Rectal smooth muscle tissue (tissue), 1 donor: ENCODE measurements around the gene UBE2Z.
"Not testable (repeated sequence)": the region's sequence is repeated elsewhere in the genome, so short reads cannot be mapped to it uniquely, and the experiment has no call there.

ENCODE experiments used
- H3K27ac ChIP-seq: one replicate; pipeline ENCODE4 v1.7.0; 2013; ENCODE audit warnings: low read depth, low read length, inconsistent platforms
- H3K27me3 ChIP-seq: one replicate; pipeline ENCODE4 v1.7.0; 2013; ENCODE audit warnings: low read length; ENCODE audit not compliant: control insufficient read depth, insufficient read depth
- H3K36me3 ChIP-seq: one replicate; pipeline ENCODE4 v1.7.0; 2013; ENCODE audit warnings: low read length; ENCODE audit not compliant: control insufficient read depth, insufficient read depth
- H3K4me1 ChIP-seq: one replicate; pipeline ENCODE4 v1.7.0; 2013; ENCODE audit warnings: low read length; ENCODE audit not compliant: control insufficient read depth, insufficient read depth
- H3K4me3 ChIP-seq: one replicate; pipeline ENCODE4 v1.7.0; 2013; ENCODE audit warnings: low read length
- H3K9ac ChIP-seq: one replicate; pipeline ENCODE4 v1.7.0; 2013; ENCODE audit warnings: low read length

UBE2Z gene

GRCh38 chr17:48944515-48945260, 36.5 kb downstream of the UBE2Z start, which contains the start of gene SNF8:
TSS of gene SNF8 (minus strand) at chr17:48944842. CDS start at chr17:48944734, 108 bp downstream.
- Histone ChIP-seq H3K4me1 (peaks cover 10% of the 10 kb centered on the region), H3K4me3 (peak within 1 kb of the TSS; percentile 90)

DNA sequence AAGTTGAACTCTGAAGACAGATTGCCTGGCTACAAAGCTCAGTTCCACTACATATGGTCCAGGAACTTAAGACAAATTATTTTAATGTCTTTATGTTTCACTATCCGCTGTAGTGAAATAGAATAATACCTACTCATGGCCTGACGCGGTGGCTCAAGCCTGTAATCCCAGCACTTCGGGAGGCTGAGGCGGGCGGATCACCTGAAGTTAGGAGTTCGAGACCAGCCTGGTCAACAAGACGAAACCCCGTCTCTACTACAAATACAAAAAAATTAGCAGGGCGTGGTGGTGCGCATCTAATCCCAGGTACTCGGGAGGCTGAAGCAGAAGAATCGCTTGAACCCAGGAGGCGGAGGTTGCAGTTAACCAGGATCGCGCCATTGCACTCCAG, 37.0 kb downstream of the UBE2Z start:
- H3K27me3 ChIP-seq, H3K36me3 ChIP-seq, H3K4me1 ChIP-seq: not testable (repeated sequence)
- Histone ChIP-seq H3K27ac (peak overlapping the region; percentile 84), H3K4me3 (peak overlapping the region; percentile 90), H3K9ac (peak overlapping the region; percentile 54)

More at GRCh38 chr17:48944515-48945260, 36.5 kb downstream of the UBE2Z start, which contains the start of gene SNF8:
- Histone ChIP-seq H3K27me3 (no peaks in the 10 kb centered on the region), H3K27ac (peak within 1 kb of the TSS; percentile 84), H3K36me3 (peaks cover 6% of the 10 kb centered on the region), H3K9ac (peak within 1 kb of the TSS; percentile 95)

- Histone ChIP-seq H3K4me1 (no peaks in the 10 kb centered on the region), H3K9ac (no peak overlapping the region), H3K27ac (no peak overlapping the region), H3K4me3 (no peak overlapping the region), H3K27me3 (no peaks in the 10 kb centered on the region), H3K36me3 (no peaks in the 10 kb centered on the region)
Measured at GRCh38 chr17:48951572-48951971, 43.4 kb downstream of the UBE2Z start.

DNA sequence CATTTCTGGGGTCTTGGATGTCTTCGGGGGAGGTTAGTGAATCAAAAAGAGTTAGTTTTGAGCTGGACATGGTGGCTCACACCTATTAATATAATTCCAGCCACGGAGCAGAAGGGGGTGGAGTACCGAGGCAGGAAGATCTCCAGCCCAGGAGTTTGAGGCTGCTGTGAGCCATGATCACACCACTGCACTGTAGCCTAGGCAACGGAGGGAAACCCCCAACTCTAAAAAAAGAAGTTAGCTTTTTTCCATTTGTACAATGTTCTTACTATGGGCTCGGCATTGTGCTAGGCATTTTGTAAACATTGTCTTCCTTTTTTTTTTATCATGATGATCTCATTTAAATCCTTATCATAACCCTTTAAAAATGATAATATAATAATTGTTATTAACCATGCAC, 44.7 kb downstream of the UBE2Z start:
- Histone ChIP-seq H3K36me3 (no peaks in the 10 kb centered on the region), H3K9ac (no peak overlapping the region), H3K27ac (no peak overlapping the region), H3K27me3 (no peaks in the 10 kb centered on the region), H3K4me3 (no peak overlapping the region), H3K4me1 (no peaks in the 10 kb centered on the region)

- Histone ChIP-seq H3K9ac (no peak overlapping the region), H3K36me3 (no peaks in the 10 kb centered on the region), H3K27me3 (no peaks in the 10 kb centered on the region), H3K4me3 (no peak overlapping the region), H3K4me1 (no peaks in the 10 kb centered on the region), H3K27ac (no peak overlapping the region)
Measured at GRCh38 chr17:48954300-48954755, 46.1 kb downstream of the UBE2Z start.

- Histone ChIP-seq H3K27ac (no peak overlapping the region), H3K9ac (no peak overlapping the region), H3K27me3 (peaks cover 4% of the 10 kb centered on the region), H3K4me3 (no peak overlapping the region), H3K36me3 (no peaks in the 10 kb centered on the region), H3K4me1 (no peaks in the 10 kb centered on the region)
Measured at GRCh38 chr17:48960834-48961515, 52.8 kb downstream of the UBE2Z start.

GRCh38 chr17:48961516-48962233, 53.5 kb downstream of the UBE2Z start:
- H3K27ac ChIP-seq = no peak overlapping the region
- no peak overlapping the region for H3K9ac ChIP-seq
- H3K4me3 ChIP-seq = no peak overlapping the region
- H3K4me1 ChIP-seq = no peaks in the 10 kb centered on the region
- H3K27me3 ChIP-seq = peaks cover 4% of the 10 kb centered on the region
- H3K36me3 ChIP-seq = no peaks in the 10 kb centered on the region

- Histone ChIP-seq H3K4me1 (peaks cover 5% of the 10 kb centered on the region), H3K27ac (no peak overlapping the region), H3K36me3 (no peaks in the 10 kb centered on the region), H3K9ac (no peak overlapping the region), H3K27me3 (no peaks in the 10 kb centered on the region), H3K4me3 (no peak overlapping the region)
Measured at GRCh38 chr17:48970224-48970623, 62.0 kb downstream of the UBE2Z start.

DNA sequence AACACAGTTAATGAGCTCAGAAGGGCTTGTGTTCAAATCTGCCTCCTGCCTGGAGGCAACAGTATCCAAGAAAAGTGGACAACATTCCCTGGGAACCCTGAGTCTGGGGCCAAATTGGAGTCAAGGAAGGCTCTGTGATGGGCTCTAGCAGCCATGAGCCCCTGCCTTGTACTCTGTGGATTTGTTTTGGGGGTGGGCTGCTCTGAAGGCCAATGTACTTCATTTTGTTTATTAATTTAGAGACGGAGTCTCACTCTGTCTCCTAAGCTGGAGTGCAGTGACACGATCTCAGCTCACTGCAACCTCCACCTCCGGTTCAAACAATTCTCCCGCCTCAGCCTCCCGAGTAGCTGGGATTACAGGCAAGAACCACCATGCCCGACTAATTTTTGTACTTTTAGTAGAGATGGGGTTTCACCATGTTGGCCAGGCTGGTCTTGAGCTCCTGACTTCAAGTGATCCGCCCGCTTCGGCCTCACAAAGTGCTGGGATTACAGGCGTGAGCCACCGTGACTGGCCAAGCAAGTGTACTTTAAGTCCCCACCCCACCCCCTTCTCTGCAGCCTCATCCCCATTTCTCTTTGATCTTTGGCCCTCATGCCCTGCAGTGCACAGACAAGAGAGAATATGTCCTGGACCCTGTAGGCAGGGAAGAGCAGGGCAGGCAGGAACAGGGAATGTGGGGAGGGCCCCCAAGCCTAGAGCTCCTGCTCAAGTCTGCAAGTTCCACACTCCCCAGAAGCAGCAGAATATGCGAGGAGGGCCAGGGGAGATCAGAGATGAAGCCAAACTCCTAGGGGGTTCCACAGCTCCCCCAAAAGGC, 62.9 kb downstream of the UBE2Z start:
- no peaks in the 10 kb centered on the region for H3K36me3 ChIP-seq
- H3K4me3 ChIP-seq = no peak overlapping the region
- H3K27me3 ChIP-seq = no peaks in the 10 kb centered on the region
- H3K9ac ChIP-seq = no peak overlapping the region
- no peak overlapping the region for H3K27ac ChIP-seq
- H3K4me1 ChIP-seq = peaks cover 5% of the 10 kb centered on the region

DNA sequence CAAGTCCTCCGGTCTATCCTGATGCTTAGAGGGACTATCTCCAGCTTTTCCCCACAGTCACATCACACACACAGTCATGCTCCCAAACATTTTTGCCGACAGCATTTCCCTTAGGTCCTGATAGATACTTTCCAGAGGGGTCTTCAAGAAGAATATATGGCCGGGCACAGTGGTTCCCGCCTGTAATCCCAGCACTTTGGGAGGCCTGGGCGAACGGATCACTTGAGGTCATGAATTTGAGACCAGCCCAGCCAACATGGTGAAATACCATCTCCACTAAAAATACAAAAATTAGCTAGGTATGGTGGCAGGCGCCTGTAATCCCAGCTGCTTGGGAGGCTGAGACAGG, 64.5 kb downstream of the UBE2Z start:
- no peak overlapping the region for H3K9ac ChIP-seq
- H3K27me3 ChIP-seq = no peaks in the 10 kb centered on the region
- H3K36me3 ChIP-seq = no peaks in the 10 kb centered on the region
- no peak overlapping the region for H3K27ac ChIP-seq
- no peak overlapping the region for H3K4me3 ChIP-seq
- peaks cover 5% of the 10 kb centered on the region for H3K4me1 ChIP-seq

- Histone ChIP-seq H3K4me3 (no peak overlapping the region), H3K27ac (no peak overlapping the region), H3K9ac (no peak overlapping the region), H3K27me3 (no peaks in the 10 kb centered on the region), H3K4me1 (peaks cover 5% of the 10 kb centered on the region), H3K36me3 (no peaks in the 10 kb centered on the region)
Measured at GRCh38 chr17:48973806-48974205, 65.6 kb downstream of the UBE2Z start.
